Measurements from ENCODE around the gene CHRNA7. TPM values are rescaled to one million over a fixed set of nuclear protein-coding genes. Genes with fewer than 3 reads are reported as not detected.

CHRNA7 gene
- under 1 TPM in 1 of 2 experiments, not detected in 1; 0.20 TPM for total RNA-seq

DNA sequence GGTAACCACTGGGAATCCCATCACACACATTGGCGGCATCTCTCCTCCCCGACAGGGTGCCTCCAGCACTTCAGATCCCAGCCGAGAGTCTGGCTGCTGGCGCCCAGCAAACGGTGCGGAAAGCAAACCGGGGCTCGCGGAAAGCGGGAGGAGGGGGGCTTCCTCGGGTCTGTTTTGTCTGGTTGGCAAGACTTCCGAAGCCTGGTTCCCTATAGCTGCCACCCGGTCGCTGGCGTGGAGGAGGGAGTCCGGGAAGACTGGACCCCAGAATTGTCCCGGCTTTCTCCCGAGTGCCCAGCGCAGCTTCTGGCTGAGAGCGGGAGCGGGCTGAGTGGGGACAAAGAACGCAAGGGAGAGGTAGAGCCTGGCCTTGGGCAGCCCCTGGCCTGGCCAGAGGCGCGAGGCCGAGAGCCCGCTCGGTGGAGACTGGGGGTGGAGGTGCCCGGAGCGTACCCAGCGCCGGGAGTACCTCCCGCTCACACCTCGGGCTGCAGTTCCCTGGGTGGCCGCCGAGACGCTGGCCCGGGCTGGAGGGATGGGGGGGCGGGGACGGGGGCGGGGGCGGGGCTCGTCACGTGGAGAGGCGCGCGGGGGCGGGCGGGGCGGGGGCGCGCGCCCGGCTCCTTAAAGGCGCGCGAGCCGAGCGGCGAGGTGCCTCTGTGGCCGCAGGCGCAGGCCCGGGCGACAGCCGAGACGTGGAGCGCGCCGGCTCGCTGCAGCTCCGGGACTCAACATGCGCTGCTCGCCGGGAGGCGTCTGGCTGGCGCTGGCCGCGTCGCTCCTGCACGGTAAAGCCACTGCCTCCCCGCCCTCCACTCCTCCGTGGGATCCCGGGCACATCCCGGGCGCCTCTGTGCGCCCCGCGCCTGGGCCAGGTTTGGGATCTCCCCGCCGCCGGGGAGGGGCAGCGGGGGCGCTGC, at the start of gene CHRNA7:
Gene CHRNA7, plus strand, starts transcription at position 654 of the 920 bp plus-strand sequence. Its CDS starts 80 bp downstream, at position 734.
- no peaks in the 10 kb centered on the region for H3K36me3 Mint-ChIP-seq (ENCODE audit: low read depth)
- intact Hi-C loops (cut with micrococcal nuclease): no loop called here
- no peak for TF ChIP-seq CTCF (IDR thresholded peaks at IDR 0.05)
- no peaks in the 10 kb centered on the region for H3K9me3 Mint-ChIP-seq
- H3K4me1 Mint-ChIP-seq (ENCODE audit: low read depth): peaks cover 4% of the 10 kb centered on the region
- H3K4me3 Mint-ChIP-seq: peak within 1 kb of the TSS; percentile 11
- ChIA-PET POLR2A (no interaction called here), CTCF (interaction anchor here (0.6 to 1.8 kb wide), 3 partner anchors 8 to 121 kb away, joined by 3 to 7 read pairs (median 3); no protein-coding TSS in a partner anchor)
- H3K27me3 Mint-ChIP-seq: peaks cover 42% of the 10 kb centered on the region
- no peak within 1 kb of the TSS for H3K27ac Mint-ChIP-seq
- DNase-seq (peak; percentile 16), ATAC-seq (peak; percentile 70)

DNA sequence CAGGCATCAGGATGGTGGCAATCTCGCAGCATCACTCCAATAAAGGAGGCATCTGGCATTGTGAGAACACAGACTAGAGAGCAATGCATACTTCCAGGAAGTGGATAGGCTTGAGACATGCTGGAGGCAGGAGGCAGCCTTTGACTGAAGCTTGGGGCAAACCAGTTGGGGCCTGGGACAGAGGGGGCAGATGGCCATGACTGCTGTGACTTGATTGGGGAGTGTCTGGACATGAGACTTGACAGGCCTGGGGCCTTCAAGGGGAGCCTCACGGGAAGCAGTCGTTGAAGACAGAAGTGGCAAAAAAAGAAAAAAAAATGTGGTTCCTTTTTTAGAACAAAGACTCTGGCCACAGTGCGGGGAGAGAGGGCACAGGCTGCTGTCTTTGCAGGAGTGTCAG, 44.7 kb upstream of the CHRNA7 start:
- H3K36me3 Mint-ChIP-seq (ENCODE audit: low read depth): no peaks in the 10 kb centered on the region
- DNase-seq: no peak
- no peaks in the 10 kb centered on the region for H3K9me3 Mint-ChIP-seq
- H3K4me3 Mint-ChIP-seq: no peak overlapping the region
- peaks cover 4% of the 10 kb centered on the region for H3K27me3 Mint-ChIP-seq
- ChIA-PET CTCF (interaction anchor here (2.0 kb wide), 1 partner anchor 7 kb away, joined by 9 read pairs; no protein-coding TSS in a partner anchor), POLR2A (no interaction called here)
- ATAC-seq: no peak
- intact Hi-C loops (cut with micrococcal nuclease): no loop called here
- no peak for TF ChIP-seq CTCF (IDR thresholded peaks at IDR 0.05)
- peaks cover 5% of the 10 kb centered on the region for H3K4me1 Mint-ChIP-seq (ENCODE audit: low read depth)
- no peak overlapping the region for H3K27ac Mint-ChIP-seq

- Mint-ChIP-seq H3K4me3 (no peak overlapping the region), H3K36me3 (ENCODE audit: low read depth) (no peaks in the 10 kb centered on the region), H3K27ac (no peak overlapping the region), H3K27me3 (peaks cover 4% of the 10 kb centered on the region), H3K9me3 (no peaks in the 10 kb centered on the region), H3K4me1 (ENCODE audit: low read depth) (no peaks in the 10 kb centered on the region)
- intact Hi-C loops (cut with micrococcal nuclease): no loop called here
- ATAC-seq: no peak
- no peak for DNase-seq
- CTCF ChIA-PET: interaction anchor here (1.2 kb wide), 1 partner anchor 16 kb away, joined by 6 read pairs; no protein-coding TSS in a partner anchor
- TF ChIP-seq CTCF (IDR thresholded peaks at IDR 0.05): no peak
- POLR2A ChIA-PET: no interaction called here
These were observed 37.3 kb upstream of the CHRNA7 start for GRCh38 chr15:31993062-31993461.

DNA sequence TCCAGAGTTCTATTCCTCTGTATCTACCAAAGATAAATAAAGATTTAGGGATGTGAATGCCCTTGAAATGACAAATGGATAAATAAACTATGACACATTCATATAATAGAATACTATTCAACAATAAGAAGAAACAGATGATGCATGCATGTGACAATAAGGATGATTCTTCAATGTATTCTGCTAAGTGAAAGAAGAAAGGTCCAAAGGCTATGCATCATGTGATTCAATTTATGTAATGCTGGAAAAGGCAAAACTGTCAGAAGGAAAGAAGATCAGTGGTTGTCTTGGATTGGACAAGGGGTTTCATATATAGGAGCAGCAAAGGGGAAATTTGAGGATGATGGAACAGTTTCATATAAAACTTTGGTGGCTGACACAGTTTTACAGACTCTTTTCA, 32.6 kb upstream of the CHRNA7 start:
- DNase-seq (no peak), ATAC-seq (no peak)
- no peaks in the 10 kb centered on the region for H3K36me3 Mint-ChIP-seq (ENCODE audit: low read depth)
- no peaks in the 10 kb centered on the region for H3K9me3 Mint-ChIP-seq
- CTCF ChIA-PET: no interaction called here
- H3K4me3 Mint-ChIP-seq: no peak overlapping the region
- intact Hi-C loops (cut with micrococcal nuclease): no loop called here
- no peak overlapping the region for H3K27ac Mint-ChIP-seq
- POLR2A ChIA-PET: no interaction called here
- peaks cover 8% of the 10 kb centered on the region for H3K27me3 Mint-ChIP-seq
- no peak for TF ChIP-seq CTCF (IDR thresholded peaks at IDR 0.05)
- no peaks in the 10 kb centered on the region for H3K4me1 Mint-ChIP-seq (ENCODE audit: low read depth)

DNA sequence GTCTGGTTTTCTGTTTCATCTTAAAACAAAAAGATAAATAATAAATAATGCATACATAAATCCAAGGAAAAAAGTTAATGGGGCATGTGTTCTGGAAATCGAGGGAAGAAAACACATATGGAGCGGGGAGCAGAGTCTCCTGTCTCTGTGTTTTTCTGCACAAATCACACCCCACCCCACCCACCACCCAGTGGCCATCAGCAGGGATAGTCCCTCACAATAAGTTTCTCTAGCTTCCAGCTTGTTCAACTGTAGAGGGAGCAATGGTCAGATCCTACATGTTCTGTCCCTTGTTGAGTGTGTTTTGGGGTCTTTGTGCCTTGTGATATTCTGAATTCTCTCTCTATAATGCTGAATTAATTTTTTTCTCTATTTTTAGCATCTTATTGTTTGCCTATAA, 26.8 kb upstream of the CHRNA7 start:
- Mint-ChIP-seq H3K9me3 (no peaks in the 10 kb centered on the region), H3K27ac (no peak overlapping the region), H3K4me1 (ENCODE audit: low read depth) (no peaks in the 10 kb centered on the region), H3K27me3 (peaks cover 13% of the 10 kb centered on the region), H3K36me3 (ENCODE audit: low read depth) (no peaks in the 10 kb centered on the region), H3K4me3 (no peak overlapping the region)
- CTCF ChIA-PET: interaction anchor here (1.5 kb wide), 1 partner anchor 29 kb away, joined by 3 read pairs; no protein-coding TSS in a partner anchor
- intact Hi-C loops (cut with micrococcal nuclease): no loop called here
- no peak for ATAC-seq
- POLR2A ChIA-PET: no interaction called here
- no peak for TF ChIP-seq CTCF (IDR thresholded peaks at IDR 0.05)
- DNase-seq: no peak

Measured in activated CD8-positive, alpha-beta T cell treated with anti-CD3 and anti-CD28 coated beads for 36 hours (primary cell).